Breast epithelium (tissue), 3 donors: ENCODE measurements around the gene KCNK17.

Experiments used
- POLR2A ChIP-seq: fragments of 450-650 bp; IDR thresholded peaks from one replicate; pipeline ENCODE4 v1.6.1; 2016; ENCODE audit warnings: antibody characterized with exemption, mild to moderate bottlenecking, moderate library complexity
- POLR2AphosphoS5 ChIP-seq, 3 donors: sonication (generic); formaldehyde crosslinking; IDR thresholded peaks; one replicate each; pipeline ENCODE4 v1.6.1; 2017; ENCODE audit warnings: antibody characterized with exemption in 3 of 3
- TF ChIP-seq, protein P1 (sequence below), 3 donors: fragments of 450-650 bp; IDR thresholded peaks; one replicate each; pipeline ENCODE4 v1.5.1; 2016 to 2017; ENCODE audit warnings: antibody characterized with exemption in 3 of 3, mild to moderate bottlenecking in 3 of 3, moderate library complexity in 3 of 3

DNA sequence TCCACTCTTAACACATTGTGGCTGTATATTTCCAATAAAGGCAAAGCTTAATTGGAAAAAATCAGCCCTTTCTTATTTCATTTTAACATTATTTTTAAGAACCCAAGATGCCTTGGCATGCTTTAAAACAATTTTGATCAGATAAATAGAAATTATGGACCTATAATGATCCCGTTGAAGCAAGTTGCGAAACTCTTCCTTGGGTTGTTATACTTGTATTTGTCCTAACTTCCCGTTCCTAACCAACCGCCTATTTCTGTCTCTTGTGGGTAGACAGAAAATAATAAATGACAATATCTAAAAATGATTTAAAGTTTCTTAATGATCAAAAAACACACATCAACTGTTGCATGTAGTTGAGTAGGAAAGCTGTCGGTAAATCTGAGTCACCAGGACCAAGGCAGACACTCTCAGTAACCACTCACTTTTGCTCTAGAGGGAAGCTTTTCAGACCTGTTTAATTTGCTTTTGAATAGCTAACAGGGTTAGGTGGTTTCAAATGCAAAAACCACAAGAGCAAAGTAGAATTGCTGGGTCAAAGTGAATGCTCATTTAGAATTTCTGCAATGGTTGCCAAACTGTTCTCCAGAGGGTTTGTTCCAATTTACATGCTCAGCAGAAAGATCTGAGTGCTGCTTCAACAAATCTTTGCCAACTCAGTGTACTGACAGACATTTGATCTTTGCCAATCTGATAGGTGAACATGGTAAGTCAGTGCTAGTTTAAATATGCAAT lies 50.7 kb downstream of the KCNK17 start:
- TF ChIP-seq POLR2A (no peak), POLR2AphosphoS5 (IDR thresholded peaks at IDR 0.05) (no peak)
- TF ChIP-seq, protein P1, sequence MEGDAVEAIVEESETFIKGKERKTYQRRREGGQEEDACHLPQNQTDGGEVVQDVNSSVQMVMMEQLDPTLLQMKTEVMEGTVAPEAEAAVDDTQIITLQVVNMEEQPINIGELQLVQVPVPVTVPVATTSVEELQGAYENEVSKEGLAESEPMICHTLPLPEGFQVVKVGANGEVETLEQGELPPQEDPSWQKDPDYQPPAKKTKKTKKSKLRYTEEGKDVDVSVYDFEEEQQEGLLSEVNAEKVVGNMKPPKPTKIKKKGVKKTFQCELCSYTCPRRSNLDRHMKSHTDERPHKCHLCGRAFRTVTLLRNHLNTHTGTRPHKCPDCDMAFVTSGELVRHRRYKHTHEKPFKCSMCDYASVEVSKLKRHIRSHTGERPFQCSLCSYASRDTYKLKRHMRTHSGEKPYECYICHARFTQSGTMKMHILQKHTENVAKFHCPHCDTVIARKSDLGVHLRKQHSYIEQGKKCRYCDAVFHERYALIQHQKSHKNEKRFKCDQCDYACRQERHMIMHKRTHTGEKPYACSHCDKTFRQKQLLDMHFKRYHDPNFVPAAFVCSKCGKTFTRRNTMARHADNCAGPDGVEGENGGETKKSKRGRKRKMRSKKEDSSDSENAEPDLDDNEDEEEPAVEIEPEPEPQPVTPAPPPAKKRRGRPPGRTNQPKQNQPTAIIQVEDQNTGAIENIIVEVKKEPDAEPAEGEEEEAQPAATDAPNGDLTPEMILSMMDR (IDR thresholded peaks at IDR 0.05), result no peak
